Ovary (tissue), 3 donors: ENCODE results near the gene PSMB10.

ENCODE experiments used
- POLR2A ChIP-seq: fragments of 450-650 bp; IDR thresholded peaks from one replicate; pipeline ENCODE4 v1.6.1; 2017; ENCODE audit warnings: antibody characterized with exemption, mild to moderate bottlenecking, moderate library complexity
- TF ChIP-seq, protein P1 (sequence below), 3 donors: fragments of 450-650 bp in 2 of 3; fragments of 200-600 bp in 1 of 3; IDR thresholded peaks; one replicate each; pipeline versions ENCODE4 v1.5.1 to v1.8.0; 2016 to 2022; ENCODE audit warnings: antibody characterized with exemption in 3 of 3, mild to moderate bottlenecking in 1 of 3
- donor health status: DM: no; HTN: no; CAD: no.

DNA sequence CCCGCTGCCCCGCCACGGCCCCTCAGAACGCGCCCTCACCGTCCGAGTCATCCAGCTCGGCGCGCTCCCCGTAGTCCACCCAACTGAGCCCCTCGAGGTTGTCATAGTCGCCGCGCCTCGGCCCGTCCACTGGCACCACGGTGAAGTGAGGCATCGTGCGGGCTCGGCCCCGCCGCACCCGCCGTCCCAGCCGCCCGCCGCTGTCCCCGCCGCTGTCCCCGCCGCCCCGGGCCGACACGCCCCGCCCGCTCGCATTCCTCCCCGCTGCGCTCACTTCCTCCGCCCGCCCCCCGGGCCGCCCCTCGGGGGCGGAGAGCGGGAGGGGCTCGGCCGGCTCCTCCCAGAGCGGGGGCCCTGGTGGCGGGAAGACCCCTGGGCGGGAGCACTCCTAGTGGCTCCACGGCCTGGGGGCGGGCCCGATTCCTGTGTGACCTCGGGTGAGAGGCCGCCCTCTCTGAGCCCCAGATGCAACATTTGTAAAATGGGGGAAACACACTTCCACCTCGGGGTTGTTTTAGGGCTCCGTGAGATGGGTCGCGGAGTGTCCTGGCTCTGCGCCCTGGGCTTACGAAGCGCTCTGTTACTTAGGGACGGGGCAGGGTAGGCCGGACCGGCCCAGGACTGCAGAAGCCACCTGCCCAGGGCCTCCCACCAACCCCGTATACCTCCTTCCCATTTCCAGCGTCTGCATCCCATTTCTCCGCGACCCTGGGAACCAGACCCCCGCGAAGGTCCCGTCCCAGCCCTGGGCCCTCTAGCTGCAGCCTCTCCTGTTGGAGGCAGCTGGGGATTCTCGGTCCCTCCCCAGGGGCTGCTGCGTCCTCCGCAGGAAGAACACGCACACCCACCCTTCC, 32.0 kb upstream of the PSMB10 start, which contains the start of gene SLC12A4:
- peak; percentile 93 for TF ChIP-seq POLR2A
- TF ChIP-seq, protein P1, sequence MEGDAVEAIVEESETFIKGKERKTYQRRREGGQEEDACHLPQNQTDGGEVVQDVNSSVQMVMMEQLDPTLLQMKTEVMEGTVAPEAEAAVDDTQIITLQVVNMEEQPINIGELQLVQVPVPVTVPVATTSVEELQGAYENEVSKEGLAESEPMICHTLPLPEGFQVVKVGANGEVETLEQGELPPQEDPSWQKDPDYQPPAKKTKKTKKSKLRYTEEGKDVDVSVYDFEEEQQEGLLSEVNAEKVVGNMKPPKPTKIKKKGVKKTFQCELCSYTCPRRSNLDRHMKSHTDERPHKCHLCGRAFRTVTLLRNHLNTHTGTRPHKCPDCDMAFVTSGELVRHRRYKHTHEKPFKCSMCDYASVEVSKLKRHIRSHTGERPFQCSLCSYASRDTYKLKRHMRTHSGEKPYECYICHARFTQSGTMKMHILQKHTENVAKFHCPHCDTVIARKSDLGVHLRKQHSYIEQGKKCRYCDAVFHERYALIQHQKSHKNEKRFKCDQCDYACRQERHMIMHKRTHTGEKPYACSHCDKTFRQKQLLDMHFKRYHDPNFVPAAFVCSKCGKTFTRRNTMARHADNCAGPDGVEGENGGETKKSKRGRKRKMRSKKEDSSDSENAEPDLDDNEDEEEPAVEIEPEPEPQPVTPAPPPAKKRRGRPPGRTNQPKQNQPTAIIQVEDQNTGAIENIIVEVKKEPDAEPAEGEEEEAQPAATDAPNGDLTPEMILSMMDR (IDR thresholded peaks at IDR 0.05): peak in 1 of 3 donors; percentile 22
